ENCODE results near the gene NCS1. TPM values are rescaled to one million over a fixed set of nuclear protein-coding genes. Genes with fewer than 3 reads are reported as not detected.
A peak's percentile ranks its signal among the peaks of the same experiment; 100 is the strongest.

The NCS1 gene
- total and polyA plus RNA-seq, 5 experiments from 2014 or later = 0.30 TPM; not detected in 4

GRCh38 chr9:130182381-130182909, 10.2 kb downstream of the NCS1 start:
- Mint-ChIP-seq H3K4me3 (no peak overlapping the region), H3K4me1 (peaks cover 0 to 1% (median 0%) of the 10 kb centered on the region in 4 donors), H3K27me3 (no peaks in the 10 kb centered on the region), H3K36me3 (no peaks in the 10 kb centered on the region), H3K27ac (no peak overlapping the region), H3K9me3 (no peaks in the 10 kb centered on the region)
- DNase-seq (no peak), ATAC-seq (no peak)
- POLR2A ChIA-PET = no interaction called here

DNA sequence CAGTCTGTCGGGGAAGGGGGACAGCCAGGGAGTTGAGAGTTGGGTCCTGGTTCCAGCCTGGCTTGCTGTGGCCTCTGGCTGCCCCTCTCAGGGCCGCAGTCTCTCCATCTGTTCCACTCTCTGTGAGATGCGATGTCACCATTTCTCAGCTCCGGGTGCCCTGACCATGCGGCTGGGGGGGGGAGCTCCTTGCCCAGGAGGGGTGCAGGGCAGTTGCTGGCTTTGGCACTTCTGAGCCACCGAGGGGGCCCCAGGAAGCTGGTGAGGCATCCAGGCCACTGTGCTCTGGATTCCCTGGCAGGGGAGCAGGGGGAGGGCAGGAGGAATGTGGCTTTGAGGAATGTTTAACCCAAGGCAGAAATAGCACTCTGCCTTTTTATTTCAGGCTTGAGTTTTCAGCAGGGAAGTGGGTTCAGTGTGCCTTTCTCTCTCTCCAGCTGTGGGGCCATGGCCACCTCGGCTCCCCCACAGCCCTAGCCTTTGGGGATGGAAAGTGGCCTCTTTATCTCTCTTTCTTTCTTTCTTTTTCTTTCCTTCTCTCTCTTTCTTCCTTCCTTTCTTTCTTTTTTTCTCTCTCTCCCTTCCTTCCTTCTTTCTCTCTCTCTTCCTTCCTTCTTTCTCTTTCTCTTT, 11.0 kb downstream of the NCS1 start:
- no peak for ATAC-seq
- Mint-ChIP-seq H3K27ac (peak overlapping the region in 1 of 10 donors; percentile 35), H3K4me1 (peaks cover 0 to 1% (median 0%) of the 10 kb centered on the region in 4 donors), H3K36me3 (no peaks in the 10 kb centered on the region), H3K9me3 (no peaks in the 10 kb centered on the region), H3K4me3 (no peak overlapping the region), H3K27me3 (no peaks in the 10 kb centered on the region)
- DNase-seq = no peak
- POLR2A ChIA-PET = no interaction called here

- DNase-seq = no peak
- H3K4me1 Mint-ChIP-seq = peaks cover 0 to 1% (median 0%) of the 10 kb centered on the region in 4 donors
- no peak overlapping the region for H3K4me3 Mint-ChIP-seq
- no peaks in the 10 kb centered on the region for H3K27me3 Mint-ChIP-seq
- H3K27ac Mint-ChIP-seq = no peak overlapping the region
- POLR2A ChIA-PET = no interaction called here
- no peak for ATAC-seq
- no peaks in the 10 kb centered on the region for H3K9me3 Mint-ChIP-seq
- H3K36me3 Mint-ChIP-seq = no peaks in the 10 kb centered on the region
These were observed 12.8 kb downstream of the NCS1 start for GRCh38 chr9:130185017-130185416.

DNA sequence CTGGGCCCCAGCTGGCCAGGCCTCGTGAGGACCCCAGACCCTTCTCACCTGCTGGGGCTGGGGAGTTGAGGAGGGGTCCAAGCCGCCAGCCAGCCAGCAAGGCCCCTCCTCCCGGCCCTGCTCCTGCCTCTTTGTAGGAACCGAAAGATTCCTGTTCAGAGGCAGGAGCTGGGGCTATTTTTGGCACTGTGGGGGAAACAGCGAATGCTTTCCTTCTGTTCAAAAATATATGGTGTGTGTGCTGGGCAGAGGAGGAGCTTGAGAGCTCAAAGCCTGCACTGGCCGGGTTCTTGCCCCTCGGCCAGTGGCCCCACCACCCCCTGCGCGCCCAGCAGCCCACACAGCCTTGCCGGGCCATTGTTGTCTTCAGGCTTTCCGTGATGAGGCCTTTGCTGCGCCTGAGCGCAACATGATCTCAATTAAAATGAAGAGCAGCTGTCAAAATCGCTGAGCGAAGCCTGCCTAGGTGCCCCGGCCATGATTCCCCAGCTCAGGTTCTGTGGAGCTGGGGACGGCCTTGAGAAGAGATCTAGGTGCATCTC, 13.4 kb downstream of the NCS1 start:
- H3K4me1 Mint-ChIP-seq = peaks cover 0 to 1% (median 0%) of the 10 kb centered on the region in 4 donors
- no peaks in the 10 kb centered on the region for H3K36me3 Mint-ChIP-seq
- H3K9me3 Mint-ChIP-seq = no peaks in the 10 kb centered on the region
- no peak overlapping the region for H3K4me3 Mint-ChIP-seq
- H3K27me3 Mint-ChIP-seq = no peaks in the 10 kb centered on the region
- POLR2A ChIA-PET = no interaction called here
- no peak for DNase-seq
- H3K27ac Mint-ChIP-seq = no peak overlapping the region
- no peak for ATAC-seq

DNA sequence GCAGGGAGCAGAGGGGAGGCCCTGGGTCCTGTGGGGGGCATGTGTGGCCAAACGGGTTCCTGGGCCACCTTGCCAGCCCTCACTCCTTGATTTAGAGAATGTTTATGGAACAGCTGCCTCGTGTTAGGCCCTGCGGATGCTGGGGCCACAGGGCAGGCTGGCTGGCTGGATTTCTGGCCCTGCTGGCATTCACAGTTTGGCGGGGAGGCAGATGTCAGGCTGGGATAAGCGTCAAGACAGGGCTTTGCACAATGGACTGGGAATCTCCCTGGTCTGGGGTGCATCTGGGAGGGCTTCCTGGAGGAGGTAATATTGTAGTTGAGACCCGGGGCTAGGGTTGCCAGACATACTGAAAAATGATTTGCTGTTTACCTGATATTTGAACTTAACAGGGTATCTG, 13.8 kb downstream of the NCS1 start:
- no peaks in the 10 kb centered on the region for H3K27me3 Mint-ChIP-seq
- ATAC-seq (no peak), DNase-seq (no peak)
- no peaks in the 10 kb centered on the region for H3K9me3 Mint-ChIP-seq
- H3K27ac Mint-ChIP-seq = peak overlapping the region in 1 of 10 donors; percentile 11
- H3K4me1 Mint-ChIP-seq = peaks cover 0 to 3% (median 0%) of the 10 kb centered on the region in 4 donors
- H3K36me3 Mint-ChIP-seq = no peaks in the 10 kb centered on the region
- H3K4me3 Mint-ChIP-seq = no peak overlapping the region
- POLR2A ChIA-PET = no interaction called here

DNA sequence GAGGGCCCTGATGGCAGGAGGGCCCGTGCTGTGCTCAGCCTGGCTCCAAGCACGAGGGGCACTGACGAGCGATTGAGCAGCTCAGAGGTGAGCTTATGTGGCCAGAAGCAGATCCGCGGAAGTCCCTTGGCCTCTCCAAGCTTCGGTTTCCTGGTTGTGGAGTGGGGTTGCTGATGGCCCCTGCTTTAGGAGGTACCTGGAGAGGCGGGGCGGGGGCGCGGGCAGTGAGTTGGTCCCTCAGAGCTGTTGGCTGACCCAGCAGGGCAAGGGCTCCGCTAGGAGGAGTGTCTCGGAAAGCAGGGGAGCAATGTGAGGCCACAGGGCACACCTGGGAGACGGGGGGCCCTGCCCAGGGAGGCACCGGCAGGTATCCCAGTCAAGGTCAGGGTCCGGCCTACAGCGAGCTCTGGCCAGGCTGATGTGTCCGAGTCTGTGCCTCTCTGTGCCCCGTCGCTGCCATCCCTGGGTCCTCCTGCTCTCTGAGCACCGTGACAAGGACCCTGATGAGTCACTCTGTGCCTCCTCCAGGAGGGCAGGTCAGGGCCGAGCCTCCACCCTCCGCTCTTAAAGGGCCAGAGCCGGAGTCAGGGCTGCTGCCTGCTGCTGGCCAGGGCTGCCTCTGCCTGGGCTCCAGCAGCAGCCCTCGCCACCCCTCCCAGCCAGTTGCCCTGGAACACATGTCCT, 14.8 kb downstream of the NCS1 start:
- H3K36me3 Mint-ChIP-seq = no peaks in the 10 kb centered on the region
- POLR2A ChIA-PET = interaction anchor here (0.6 kb wide), 1 partner anchor 25 kb away, joined by 3 read pairs; no protein-coding TSS in a partner anchor
- no peak overlapping the region for H3K4me3 Mint-ChIP-seq

GRCh38 chr9:130187523-130187846, 15.3 kb downstream of the NCS1 start:
- Mint-ChIP-seq H3K4me3 (no peak overlapping the region), H3K27ac (no peak overlapping the region), H3K36me3 (no peaks in the 10 kb centered on the region), H3K27me3 (no peaks in the 10 kb centered on the region), H3K4me1 (peaks cover 0 to 2% (median 0%) of the 10 kb centered on the region in 4 donors), H3K9me3 (no peaks in the 10 kb centered on the region)
- no peak for DNase-seq
- POLR2A ChIA-PET = no interaction called here
- no peak for ATAC-seq

More for the DNA sequence above, 14.8 kb downstream of the NCS1 start:
- H3K27ac Mint-ChIP-seq = no peak overlapping the region
- no peak for DNase-seq
- ATAC-seq = no peak
- H3K27me3 Mint-ChIP-seq = no peaks in the 10 kb centered on the region
- no peaks in the 10 kb centered on the region for H3K9me3 Mint-ChIP-seq
- H3K4me1 Mint-ChIP-seq = peaks cover 0 to 2% (median 0%) of the 10 kb centered on the region in 4 donors

DNA sequence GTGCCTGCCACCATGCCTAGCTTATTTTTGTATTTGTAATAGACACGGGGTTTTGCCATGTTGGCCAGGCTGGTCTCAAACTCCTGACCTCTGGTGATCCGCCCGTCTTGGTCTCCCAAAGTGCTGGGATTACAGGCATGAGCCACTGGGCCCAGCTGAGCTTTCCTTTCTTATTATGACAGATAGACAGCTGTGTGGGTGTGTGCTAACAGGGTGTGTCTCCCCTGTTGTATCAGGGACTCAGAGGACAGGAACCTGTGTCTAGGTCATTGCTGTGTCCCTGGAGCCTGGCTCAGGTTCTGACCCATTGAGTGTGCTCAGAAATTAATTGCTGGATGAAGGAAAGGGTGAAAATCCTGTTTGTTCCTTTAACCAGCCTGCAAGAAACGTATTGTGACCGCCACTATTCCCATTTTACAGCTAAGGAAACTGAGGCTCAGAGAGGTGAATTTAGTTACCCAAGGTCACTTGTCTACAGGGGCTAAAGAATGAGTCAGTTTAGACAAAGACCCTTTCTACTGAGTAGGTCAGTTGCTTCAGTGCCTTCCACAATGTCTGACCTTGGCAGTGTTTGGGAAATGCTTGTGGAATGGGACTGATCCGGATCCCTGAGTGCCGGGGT, 16.8 kb downstream of the NCS1 start:
- Mint-ChIP-seq H3K4me1 (peaks cover 0 to 6% (median 0%) of the 10 kb centered on the region in 4 donors), H3K4me3 (no peak overlapping the region), H3K27ac (no peak overlapping the region), H3K36me3 (no peaks in the 10 kb centered on the region), H3K27me3 (peaks cover 0 to 6% (median 0%) of the 10 kb centered on the region in 5 donors), H3K9me3 (no peaks in the 10 kb centered on the region)
- POLR2A ChIA-PET = interaction anchor here (0.7 kb wide), 1 partner anchor 275 kb away, joined by 3 read pairs; no protein-coding TSS in a partner anchor
- ATAC-seq = no peak
- no peak for DNase-seq

DNA sequence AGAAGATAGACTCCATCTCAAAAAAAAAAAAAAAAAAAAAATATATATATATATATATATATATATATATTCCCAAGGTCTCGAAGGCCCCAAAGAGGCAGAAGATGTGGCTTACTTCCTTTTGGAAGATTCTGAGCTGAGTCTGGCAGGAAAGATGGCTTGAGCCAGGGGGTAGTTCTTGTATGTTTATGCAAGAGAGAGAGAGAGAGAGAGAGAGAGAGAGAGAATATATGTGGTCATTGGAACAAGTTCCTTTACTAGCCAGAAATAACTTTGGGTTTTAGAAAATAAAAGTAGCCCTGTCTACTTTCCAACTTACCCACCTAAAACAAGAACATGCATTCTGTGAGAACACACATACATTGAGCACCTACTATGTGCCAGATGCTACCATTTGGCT, 17.6 kb downstream of the NCS1 start:
- no peak overlapping the region for H3K4me3 Mint-ChIP-seq
- H3K4me1 Mint-ChIP-seq = peaks cover 0 to 6% (median 0%) of the 10 kb centered on the region in 4 donors
- POLR2A ChIA-PET = interaction anchor here (0.7 kb wide), 1 partner anchor 276 kb away, joined by 3 read pairs; no protein-coding TSS in a partner anchor
- H3K27me3 Mint-ChIP-seq = peaks cover 0 to 6% (median 0%) of the 10 kb centered on the region in 5 donors
- DNase-seq = no peak
- no peak overlapping the region for H3K27ac Mint-ChIP-seq
- no peaks in the 10 kb centered on the region for H3K9me3 Mint-ChIP-seq
- H3K36me3 Mint-ChIP-seq = no peaks in the 10 kb centered on the region
- ATAC-seq = no peak

- Mint-ChIP-seq H3K36me3 (no peaks in the 10 kb centered on the region), H3K27me3 (peaks cover 0 to 6% (median 0%) of the 10 kb centered on the region in 5 donors), H3K27ac (peak overlapping the region in 1 of 10 donors; percentile 56), H3K9me3 (no peaks in the 10 kb centered on the region), H3K4me3 (no peak overlapping the region), H3K4me1 (peaks cover 0 to 6% (median 0%) of the 10 kb centered on the region in 4 donors)
- no peak for ATAC-seq
- POLR2A ChIA-PET = no interaction called here
- no peak for DNase-seq
These were observed 19.0 kb downstream of the NCS1 start for GRCh38 chr9:130191068-130191748.

DNA sequence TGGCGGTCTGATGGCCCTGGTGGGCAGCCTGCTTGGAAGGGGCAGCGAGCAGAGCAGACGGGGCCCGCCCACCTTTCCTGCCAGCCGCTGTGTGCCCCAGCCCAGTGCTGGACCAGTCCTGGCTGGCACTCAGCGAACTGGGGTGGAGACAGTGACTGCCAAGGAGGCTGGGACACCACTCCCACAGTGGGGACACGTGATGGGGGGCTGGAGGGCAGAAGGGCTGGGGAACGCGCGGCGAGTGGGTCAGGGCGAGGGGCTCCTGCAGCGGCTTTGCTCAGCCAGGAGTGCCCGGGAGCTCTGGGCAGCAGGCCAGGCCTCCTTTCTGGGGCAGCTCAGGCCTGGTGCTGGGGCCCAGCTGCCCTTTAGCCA, 19.5 kb downstream of the NCS1 start:
- no peak for ATAC-seq
- no peak overlapping the region for H3K4me3 Mint-ChIP-seq
- DNase-seq = no peak
- no peak overlapping the region for H3K27ac Mint-ChIP-seq
- POLR2A ChIA-PET = no interaction called here
- no peaks in the 10 kb centered on the region for H3K9me3 Mint-ChIP-seq
- H3K36me3 Mint-ChIP-seq = no peaks in the 10 kb centered on the region
- H3K4me1 Mint-ChIP-seq = peaks cover 0 to 6% (median 0%) of the 10 kb centered on the region in 4 donors
- peaks cover 0 to 6% (median 0%) of the 10 kb centered on the region in 5 donors for H3K27me3 Mint-ChIP-seq

DNA sequence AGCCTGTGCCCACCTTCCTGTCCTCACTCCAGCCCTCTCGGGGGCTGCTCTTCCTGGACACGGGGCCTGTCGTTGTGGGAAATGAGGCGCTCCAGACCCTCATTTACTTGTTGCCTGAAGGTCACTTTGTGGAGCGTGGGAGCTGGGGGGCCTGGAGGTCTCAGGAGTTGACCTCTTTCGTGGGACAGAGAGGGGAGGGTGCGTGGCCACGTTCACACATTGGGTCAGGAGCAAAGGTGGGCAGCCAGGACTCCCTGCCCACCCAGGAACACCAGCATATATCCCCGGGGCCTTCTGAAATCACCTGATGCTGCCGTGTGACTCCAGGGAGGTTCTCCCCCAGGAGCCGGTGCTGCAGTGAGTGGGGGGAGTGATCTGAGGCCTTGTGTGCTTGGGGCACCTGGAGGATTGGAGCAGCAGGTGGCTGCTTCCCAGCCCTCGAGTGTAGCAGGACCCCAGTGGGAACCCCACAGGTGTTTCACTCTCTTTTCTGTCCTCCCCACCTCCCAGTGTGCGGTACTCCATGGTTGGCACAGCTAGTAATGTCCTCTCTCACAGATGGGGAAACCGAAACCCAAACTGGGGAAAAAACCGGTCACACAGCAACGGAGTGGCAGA, 20.3 kb downstream of the NCS1 start:
- POLR2A ChIA-PET = no interaction called here
- H3K27ac Mint-ChIP-seq = no peak overlapping the region
- H3K27me3 Mint-ChIP-seq = peaks cover 0 to 6% (median 0%) of the 10 kb centered on the region in 5 donors
- ATAC-seq (no peak), DNase-seq (no peak)
- H3K9me3 Mint-ChIP-seq = no peaks in the 10 kb centered on the region
- H3K36me3 Mint-ChIP-seq = no peaks in the 10 kb centered on the region
- H3K4me3 Mint-ChIP-seq = no peak overlapping the region
- peaks cover 0 to 6% (median 0%) of the 10 kb centered on the region in 4 donors for H3K4me1 Mint-ChIP-seq

Measured in naive thymus-derived CD8-positive, alpha-beta T cell (primary cell).